ENCODE results near the gene KLHL2.
"Not testable (repeated sequence)": the region's sequence is repeated elsewhere in the genome, so short reads cannot be mapped to it uniquely, and the experiment has no call there.

KLHL2 gene

DNA sequence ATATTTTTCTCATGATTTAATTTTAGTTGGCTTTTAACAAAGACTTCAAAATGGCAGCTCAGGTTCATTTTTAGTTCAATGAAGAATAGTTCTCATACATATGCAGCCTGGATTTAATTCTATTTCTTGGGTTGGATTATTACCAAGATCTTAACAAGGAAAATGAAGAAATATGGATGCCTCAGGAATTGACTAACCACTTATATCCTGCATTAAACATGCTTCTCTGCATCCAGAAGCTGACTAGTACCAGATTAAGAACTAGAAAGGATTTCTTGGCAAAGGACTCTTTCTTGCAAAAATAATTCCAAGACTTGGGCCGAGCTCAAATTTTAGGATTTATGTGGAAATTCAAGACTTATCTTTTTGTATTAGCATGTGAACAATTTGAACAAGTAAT, 5.6 kb upstream of the KLHL2 start:
- DNase-seq = no peak

DNA sequence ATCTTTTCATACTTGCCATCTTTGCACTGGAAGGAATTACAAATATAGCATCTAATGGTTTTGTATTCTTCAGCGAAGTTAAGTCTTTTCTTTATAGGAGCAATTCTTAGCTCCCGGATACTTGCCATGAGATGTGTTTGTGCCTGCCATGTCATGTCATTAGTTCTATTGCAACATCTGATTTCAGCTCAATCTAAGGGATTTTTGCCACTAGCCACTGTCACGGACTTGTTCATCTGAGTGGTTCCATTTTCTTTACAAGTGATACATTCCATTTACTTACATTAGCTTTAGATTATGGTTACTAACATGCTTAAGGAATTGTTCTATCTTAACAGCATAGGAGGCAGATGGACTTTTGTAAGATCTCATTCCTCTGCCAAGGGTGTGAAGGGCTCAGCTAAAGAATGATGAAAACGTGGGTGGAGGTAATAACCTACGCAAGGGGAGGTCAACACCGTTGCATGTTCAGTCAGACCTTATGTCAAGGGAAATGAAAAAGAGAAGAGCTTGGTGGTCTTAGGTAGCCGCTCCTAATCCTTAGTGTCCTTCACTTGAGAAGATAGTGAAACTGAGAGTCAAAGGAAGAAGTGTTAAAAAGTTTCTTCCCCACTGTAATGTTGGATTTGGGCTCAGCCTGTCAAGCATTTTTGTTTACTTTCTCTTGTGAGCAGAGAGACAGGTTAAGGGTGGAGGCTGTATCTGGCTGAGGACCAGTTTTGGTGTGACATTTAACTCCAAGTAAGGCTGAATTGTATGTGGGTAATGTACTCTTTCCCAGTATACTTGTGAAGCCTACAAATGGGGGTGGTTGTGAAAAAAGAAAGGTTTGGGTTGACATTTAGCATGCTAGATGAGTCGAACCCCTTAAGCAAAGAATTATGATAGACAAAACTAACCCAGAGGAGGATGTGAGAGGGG, 3.6 kb upstream of the KLHL2 start:
- DNase-seq = no peak

DNA sequence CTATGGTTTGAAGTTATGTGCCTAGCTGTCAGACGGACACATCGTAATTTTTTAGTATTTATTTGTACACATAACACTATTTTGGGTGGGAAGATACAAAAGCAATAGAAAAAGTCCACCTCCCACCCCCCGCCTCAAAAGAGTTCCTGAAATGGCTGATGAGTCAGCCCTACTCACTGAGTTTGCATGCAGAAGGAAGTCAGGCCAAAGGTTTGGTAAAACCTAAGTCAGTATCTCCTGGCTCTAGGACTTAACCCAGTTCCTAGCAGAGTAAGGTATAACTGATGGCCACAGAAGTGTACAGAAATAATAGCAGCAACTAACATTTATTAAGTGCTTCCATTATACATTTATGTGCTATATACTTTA, 2.9 kb upstream of the KLHL2 start:
- DNase-seq = no peak

DNA sequence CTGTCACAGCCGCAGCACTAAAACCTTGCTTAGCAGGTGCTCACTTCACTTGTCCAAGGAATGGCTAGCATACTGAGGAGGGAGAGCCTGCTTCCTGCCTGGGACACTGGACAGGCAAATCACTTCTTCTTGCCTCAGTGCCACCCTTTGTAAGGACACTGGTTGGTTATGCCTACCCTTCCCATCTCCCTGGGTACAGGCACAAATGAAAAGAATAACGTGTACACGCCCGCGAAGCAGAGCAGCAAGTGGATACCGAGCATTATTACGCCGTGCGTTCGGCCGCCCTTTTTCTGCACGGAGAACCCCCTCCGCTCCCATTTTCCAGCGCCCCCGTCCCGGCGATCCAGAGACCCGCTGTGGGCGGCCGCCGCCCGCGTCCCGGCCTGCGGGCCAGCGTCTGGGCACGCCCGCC, 338 bp upstream of the KLHL2 start:
- DNase-seq = peak in 21 of 56 donors; percentile 37 to 87 (median 64)

DNA sequence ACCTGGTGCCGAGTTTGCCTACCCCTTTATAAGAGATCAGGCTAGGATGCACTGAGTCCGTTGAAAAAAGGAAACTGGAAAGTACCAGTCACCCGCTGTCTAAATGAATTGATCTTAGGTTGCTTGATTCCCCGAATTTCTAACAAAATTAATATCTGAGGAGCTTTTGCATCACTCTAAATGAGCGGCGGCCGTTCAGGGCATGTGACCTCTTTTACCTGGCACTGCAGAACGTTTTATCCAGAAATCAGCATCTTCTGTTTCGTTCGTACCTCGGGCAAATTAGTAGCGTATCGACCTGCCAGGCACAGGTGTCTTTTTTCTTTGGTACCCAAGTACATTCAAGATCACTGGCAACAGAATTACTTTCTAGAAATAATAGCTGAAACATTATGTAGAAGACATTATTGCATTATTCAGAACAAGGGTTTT, 876 bp downstream of the KLHL2 start:
- peak in 6 of 56 donors; percentile 11 to 52 (median 40) for DNase-seq

DNA sequence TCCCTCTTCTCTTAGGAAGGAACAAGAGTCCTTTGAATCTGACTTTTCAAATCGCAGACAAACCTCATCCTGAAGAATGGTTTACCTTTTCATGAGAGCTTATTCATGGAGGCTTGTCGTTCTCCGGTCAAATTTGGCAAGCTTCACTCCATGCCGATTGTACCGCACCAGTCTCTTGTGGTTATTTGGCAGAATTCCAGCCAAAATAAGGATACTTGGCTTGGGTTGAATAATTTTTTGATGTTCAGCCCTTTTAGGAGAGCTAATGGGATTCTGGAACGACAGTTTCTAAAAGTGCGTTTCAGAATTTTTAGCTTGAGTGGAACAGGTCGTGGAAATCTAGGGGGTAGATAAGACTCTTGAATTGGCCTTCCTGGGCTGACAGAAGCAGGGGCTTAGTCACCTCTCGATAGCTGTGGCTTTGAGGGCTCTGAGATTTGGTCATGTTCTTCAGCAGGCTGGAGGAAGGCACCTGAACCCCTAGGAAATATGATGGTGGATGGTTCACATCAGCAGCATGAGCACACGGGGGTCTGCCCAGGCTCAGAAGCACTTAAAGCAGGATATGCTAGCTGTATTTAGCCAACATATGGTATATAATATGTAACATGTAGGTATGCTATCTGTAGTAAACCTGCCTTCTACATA, 1.5 kb downstream of the KLHL2 start:
- DNase-seq = peak in 7 of 56 donors; percentile 2 to 52 (median 11)

DNA sequence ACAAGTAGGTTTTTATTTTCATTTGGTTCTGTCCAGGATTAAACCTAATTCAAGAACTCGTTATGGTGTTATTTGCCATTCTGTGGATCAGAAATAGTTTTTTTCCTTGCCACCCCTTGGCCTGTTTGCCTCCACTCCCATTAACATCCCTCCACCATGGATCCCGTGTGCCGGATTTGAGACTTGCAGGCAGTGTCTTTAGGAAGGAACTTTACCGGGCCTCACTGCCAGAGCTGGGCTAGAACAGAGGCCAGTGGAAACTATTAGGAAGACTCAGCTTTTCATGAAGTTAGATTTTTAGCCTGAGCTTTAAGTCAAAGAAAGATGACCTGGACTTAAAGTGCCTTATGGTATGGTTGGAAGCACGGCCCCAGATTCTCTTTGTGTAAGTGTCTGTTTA, 2.4 kb downstream of the KLHL2 start:
- DNase-seq = peak in 12 of 56 donors; percentile 1 to 45 (median 16)

DNA sequence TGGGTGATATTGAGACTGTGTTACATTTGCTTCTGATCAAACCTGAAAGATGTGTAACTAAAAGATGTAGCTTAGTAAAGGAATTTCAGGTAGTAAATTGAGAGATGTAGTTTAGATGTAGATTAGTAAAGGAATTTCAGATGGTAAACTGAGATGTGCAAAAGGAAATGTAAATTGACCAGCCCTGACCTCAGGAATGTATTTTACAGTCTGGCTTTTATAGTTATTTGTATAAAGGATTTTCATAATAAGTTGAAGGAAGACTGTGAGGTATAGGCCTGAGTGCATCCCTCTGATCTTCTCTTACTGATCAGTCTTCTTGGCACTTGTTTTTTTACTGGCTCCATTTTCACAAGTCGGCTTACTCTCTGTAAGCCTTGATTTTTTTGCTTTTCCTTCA, 3.2 kb downstream of the KLHL2 start:
- peak in 1 of 56 donors; percentile 11 for DNase-seq

DNA sequence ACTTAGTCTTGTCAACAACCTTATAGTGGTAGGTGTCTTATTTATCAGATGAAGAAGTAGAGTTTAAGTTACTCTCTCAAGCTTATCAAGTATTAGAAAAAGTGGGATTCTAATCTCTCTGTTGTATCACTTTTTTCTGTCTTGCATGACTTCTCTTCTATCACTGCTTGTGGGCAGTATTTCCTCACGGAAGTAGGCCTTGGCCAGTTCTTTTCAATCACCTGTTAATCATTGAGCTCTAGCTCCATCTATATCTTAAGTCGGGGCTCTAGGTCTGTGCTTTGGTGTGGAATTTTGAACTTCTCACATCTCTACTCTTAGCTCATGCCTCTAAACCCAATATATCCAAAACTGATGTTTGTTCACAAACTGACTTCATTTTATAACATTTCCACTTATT, 5.3 kb downstream of the KLHL2 start:
- DNase-seq = not testable (repeated sequence)

DNA sequence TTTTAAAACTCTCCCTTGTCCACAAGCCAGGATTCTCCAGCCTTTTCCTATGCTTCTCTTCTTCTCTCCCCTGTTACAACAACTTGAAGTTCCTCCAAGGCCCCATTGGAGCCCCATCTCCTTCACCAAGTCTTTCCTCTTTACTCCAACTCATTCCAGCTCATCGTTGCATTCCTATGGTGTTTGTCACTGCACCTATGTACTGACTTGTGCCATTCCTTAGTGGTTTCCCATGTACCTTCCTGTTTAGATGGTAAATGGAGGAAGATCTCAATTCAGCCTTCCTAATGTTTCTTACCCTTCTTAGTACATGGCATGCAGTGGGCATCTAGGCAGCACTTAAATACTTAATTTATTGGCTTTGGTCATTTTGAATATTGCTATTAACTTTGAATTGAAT, 6.0 kb downstream of the KLHL2 start:
- not testable (repeated sequence) for DNase-seq

DNA sequence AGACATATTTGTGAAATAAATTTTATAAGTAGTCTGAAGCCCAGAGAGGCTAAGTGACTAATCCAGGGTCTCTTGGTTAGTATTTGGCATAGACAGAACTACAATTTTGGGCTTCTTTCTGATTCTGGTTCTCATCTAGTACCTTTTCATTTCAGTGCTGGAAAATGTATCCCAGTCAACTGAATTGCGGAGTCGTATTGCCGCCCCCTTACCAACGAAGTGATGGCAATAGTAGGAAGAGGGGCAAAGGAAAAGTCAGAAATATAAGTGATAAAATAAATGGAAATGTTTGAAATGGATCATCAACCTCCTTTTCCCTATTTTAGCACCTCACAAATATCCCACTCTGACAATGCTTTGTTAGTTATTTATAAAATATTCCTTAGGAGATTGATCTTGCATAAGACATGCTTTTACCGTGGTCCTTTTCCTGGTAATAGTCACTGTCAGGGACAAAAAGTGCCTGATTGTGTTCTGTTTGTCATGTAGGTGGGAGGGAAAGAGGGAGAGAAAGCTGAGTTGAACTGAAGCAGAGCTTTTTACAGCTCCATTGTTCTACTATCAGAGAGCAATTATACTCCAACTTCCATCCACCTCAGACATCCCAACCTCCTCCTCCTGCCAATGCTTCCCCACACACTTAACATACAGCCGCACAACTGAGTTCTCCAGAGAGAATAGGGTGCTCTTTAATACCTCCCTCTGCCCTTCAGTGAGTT, 6.8 kb downstream of the KLHL2 start:
- peak in 8 of 56 donors; percentile 4 to 49 (median 20) for DNase-seq

DNA sequence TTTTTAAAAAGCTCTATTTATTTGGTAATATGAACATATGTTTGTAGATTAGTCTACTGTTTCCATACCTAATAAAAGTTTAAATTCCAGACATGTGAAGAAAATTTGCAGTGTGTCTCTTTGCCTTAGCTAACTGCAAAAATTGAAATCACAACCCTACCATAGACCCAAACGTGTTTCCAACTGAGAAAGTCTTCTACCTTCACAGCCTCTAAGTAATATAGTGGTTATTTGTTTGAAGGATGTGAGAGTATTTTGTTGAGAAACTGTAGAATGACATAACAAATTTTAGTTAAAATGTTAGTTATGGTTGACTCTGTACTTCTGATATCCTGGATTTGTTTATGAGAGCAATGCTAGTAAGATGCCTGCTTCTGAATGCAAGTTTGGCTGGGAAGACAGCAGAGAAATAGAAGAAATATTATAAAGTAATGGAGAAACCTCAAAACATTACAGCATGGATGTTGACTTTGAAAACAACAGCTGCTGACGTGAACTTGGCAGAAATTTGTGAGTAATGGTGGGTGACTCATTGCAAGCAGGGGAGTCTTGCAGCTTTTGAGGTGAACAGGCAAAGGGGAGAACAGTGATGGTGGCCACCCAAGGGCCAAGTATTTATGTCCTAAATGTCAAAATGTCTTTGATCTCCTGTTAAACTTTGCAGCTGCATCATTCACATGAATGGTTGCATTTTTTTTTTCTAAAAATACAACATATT, 7.8 kb downstream of the KLHL2 start:
- peak in 5 of 56 donors; percentile 7 to 37 (median 9) for DNase-seq

DNA sequence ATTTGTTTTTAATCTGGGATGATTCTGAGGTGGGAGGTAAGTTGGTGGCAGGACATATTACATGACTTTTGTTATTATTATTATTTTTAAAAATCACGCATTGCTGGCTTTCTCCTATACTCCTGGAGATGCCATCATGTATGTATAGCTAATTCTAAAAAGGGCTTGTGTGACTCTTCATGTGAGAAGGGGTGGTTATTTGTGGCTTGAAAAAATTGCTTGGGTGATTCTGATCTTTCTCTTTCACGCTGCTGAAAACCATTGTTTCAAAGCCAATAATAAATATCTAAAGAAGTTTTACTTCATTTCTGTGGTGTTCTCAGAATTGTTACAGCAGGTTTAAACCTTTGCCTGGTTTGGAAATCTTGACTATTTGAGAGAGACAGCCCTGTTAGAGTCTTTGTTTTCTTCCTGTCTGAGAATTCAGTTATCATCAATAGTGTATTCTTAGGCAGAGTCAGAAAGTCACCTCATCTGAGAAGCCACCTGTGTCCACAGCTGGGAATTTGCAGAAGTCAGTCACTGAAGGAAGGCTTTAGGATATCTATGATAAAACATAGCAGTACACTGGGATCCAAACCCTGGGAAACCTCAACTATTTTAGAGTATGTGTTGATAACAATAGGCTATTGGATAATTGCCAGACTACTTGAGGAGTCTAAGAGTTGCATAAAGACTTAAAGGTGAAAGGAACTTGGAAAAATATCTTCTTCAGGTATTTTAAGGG, 8.6 kb downstream of the KLHL2 start:
- DNase-seq = not testable (repeated sequence)

DNA sequence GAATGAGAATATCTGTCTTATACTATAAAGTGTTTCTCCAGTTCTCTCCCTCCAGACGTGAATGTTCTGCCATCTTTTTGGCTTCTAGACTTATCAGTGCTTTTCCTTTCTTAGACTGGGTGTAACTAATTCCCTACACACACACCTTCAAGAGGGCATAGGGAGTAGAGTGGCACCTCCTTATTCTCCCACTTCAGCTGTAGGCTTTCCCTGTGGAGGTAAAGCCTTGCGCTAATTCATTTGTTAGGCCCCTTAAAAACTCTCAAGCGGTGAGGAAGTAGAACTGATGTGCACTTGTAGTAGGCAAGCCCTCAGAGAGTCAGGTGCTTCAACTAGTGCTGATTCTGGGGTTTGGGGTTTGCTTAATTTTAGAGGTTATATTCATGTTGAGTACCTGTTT, 10.0 kb downstream of the KLHL2 start:
- no peak for DNase-seq

DNA sequence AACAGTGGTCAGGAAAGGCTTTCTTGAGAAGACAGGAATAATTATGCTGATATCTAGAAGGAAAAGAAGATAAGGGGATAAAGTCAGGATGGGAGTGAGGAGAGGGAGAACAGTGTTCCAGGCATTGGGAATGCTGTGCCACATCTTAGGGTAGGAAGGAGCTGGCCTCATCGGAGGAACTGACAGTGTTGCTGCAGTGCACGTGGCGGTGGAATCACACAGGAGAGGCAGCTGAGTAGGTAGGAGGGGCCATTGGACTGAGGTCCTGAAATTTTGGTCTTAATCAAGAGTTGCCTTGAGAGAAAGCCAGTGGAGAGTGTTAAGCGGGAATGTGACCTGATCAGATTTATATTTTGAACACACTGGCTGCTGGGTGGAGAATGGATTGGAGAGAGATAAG, 13.9 kb downstream of the KLHL2 start:
- DNase-seq = not testable (repeated sequence)

DNA sequence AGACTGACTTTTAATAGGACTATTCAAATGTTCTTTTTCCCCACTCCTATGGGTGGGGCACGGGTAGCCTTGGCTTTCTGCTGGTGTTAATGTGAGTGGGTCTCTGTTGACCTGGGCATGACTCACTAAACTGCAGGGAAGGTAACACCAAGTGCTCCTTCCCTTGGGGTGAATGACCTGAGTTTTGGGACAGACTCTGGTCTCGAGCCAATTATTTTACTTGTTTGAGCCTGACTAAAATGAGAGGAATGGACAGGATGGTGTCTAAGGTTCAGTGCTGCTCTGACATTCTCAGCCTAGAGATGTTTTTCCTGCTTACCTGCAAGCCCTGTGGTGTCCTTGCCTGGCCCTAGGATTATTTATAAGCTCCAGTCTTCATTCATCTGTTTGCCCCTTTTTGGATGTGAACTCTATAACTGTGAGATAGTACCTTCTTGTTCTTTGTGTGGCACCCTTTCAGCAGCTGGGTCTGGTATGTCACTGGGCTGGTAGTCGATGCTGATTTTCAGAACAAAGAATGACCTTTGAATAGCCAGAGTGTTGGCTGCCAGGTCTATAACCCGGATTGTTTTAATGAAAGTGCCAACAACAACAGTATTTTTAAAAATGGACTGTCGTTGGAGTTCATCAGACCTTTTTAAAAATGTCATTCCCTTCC, 14.8 kb downstream of the KLHL2 start:
- peak in 1 of 56 donors; percentile 20 for DNase-seq

DNA sequence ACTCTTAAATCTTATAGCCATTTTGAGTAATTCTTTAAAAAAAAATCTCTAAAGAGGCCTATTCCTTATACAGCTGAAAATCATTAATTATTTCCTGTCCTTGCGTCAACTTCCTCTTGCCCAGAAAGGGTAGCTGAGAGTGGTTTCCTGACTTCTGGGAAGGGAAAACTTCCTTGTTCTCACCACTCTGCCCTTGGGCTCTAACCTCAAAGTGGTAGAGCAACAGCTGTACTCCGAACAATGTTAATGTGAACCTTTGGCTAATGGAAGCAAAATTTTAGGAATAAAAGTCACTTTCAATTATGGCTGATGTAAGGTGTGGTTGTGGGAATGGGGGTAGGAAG, 15.3 kb downstream of the KLHL2 start:
- no peak for DNase-seq

DNA sequence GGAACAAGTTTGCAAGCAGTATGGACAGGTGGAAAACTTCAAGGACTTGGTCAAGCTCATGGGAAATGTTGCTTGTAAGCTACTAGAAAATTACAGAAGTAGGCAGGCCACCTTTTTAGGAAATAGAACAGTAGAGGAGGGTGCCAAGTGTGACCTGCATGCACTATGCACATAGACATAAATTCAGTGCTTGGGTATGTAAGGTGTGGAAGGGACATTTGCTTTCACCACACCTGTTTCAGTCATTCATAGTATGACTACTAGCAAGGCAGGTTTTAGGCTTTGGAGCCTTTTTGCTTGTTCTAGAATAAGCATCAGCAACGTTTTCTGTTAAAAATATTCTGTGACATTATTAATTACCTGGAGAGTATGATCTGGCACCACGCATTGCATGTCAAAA, 20.0 kb downstream of the KLHL2 start:
- DNase-seq = not testable (repeated sequence)

DNA sequence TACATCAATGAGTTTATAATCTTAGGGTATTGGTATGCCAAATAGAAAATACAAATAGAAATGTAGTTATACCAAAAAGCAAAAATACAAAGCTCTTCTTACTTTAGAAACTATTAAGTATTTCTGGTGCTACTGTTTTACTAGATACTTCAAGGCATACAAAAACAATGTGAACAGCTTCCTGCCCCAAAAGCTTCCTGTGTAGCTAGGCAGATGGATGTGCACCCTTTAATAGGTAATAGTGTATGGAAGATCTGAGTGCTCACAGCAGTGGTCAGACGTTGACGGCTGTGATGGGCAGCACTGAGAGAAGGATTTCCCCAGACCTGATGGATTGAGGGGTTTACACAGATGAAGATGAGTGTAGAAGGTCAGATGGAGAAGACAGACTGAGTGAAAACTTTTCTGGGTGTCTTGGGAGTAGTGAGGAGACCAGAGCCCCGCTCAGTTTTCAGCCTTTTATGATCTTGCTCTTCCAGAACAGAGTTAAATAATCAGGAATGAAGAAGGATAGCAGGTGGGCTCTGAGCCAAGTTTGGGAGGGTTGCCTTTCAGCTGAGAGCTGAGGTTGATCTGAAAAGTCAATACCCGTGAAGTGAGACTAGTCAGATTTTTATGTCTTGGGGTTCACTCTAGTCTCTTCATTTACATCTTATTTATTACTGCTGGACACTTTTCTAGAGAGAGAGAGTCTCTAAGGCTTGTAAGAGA, 22.3 kb downstream of the KLHL2 start:
- not testable (repeated sequence) for DNase-seq

All from nucleus accumbens (tissue), 56 donors.